Glutamatergic neuron (in vitro differentiated cells): ENCODE data around the gene SLC28A1. TPM values are rescaled to one million over a fixed set of nuclear protein-coding genes. Genes with fewer than 3 reads are reported as not detected.

Experiments
- DNase-seq: peaks from one replicate; pipeline ENCODE4 v3.0.0; 2022
- H3K27ac Mint-ChIP-seq: one replicate; pipeline ENCODE4 v1.8.0; 2020; ENCODE audit warnings: mild to moderate bottlenecking, mixed read lengths, inconsistent platforms; ENCODE audit not compliant: unreplicated experiment
- H3K27me3 Mint-ChIP-seq: one replicate; pipeline ENCODE4 v1.8.0; 2020; ENCODE audit warnings: mild to moderate bottlenecking, moderate library complexity, mixed read lengths, inconsistent platforms; ENCODE audit not compliant: unreplicated experiment
- H3K36me3 Mint-ChIP-seq: one replicate; pipeline ENCODE4 v1.8.0; 2020; ENCODE audit warnings: mild to moderate bottlenecking, mixed read lengths, inconsistent platforms; ENCODE audit not compliant: unreplicated experiment
- H3K4me1 Mint-ChIP-seq: one replicate; pipeline ENCODE4 v1.8.0; 2020; ENCODE audit warnings: mild to moderate bottlenecking, low read depth, mixed read lengths, inconsistent platforms; ENCODE audit not compliant: unreplicated experiment
- H3K4me3 Mint-ChIP-seq: one replicate; pipeline ENCODE4 v1.8.0; 2020; ENCODE audit warnings: mild to moderate bottlenecking, mixed read lengths, inconsistent platforms; ENCODE audit not compliant: unreplicated experiment
- H3K9me3 Mint-ChIP-seq: one replicate; pipeline ENCODE4 v1.8.0; 2020; ENCODE audit warnings: mild to moderate bottlenecking, moderate library complexity, mixed read lengths, inconsistent platforms; ENCODE audit not compliant: unreplicated experiment
- total RNA-seq: library from RNA; stranded (reverse); fragmentation: NEBNext Ultra II Directional; extraction: Animal tissue kit (Norgen Biotek cat#: 25700); gene quantifications from one replicate; pipeline ENCODE4 v1.2.1, GENCODE V29; 2021; ENCODE audit not compliant: unreplicated experiment
- TF ChIP-seq, protein P1 (sequence below): fragments of 200-600 bp; sonication (generic); IDR thresholded peaks from one replicate; pipeline ENCODE4 v1.5.0; 2021; ENCODE audit not compliant: partially characterized antibody, unreplicated experiment

SLC28A1 gene
- total RNA-seq, 1 donor from 2014 or later, result 0.25 TPM

DNA sequence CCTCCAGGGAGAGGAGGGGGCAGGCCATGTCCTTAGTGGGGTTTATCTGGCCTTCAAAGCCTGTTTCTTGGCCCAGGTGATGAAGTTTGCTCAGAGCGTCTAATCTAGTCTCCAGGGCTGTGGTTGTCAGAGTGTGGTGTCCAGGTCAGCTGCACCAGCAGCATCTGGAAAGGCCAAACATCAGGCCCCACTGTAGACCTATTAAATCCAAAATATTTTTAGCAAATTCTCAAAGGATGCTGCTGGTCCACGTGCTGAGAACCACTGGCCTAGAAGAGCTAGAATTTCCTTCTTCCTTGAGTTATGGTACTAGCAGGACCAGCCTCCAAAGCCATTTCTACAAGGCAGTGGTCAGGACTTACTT is 28.9 kb downstream of the SLC28A1 start:
- TF ChIP-seq, protein P1, sequence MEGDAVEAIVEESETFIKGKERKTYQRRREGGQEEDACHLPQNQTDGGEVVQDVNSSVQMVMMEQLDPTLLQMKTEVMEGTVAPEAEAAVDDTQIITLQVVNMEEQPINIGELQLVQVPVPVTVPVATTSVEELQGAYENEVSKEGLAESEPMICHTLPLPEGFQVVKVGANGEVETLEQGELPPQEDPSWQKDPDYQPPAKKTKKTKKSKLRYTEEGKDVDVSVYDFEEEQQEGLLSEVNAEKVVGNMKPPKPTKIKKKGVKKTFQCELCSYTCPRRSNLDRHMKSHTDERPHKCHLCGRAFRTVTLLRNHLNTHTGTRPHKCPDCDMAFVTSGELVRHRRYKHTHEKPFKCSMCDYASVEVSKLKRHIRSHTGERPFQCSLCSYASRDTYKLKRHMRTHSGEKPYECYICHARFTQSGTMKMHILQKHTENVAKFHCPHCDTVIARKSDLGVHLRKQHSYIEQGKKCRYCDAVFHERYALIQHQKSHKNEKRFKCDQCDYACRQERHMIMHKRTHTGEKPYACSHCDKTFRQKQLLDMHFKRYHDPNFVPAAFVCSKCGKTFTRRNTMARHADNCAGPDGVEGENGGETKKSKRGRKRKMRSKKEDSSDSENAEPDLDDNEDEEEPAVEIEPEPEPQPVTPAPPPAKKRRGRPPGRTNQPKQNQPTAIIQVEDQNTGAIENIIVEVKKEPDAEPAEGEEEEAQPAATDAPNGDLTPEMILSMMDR, result no peak
- Mint-ChIP-seq H3K27ac (no peak overlapping the region), H3K4me3 (no peak overlapping the region), H3K4me1 (peaks cover 22% of the 10 kb centered on the region), H3K27me3 (no peaks in the 10 kb centered on the region), H3K9me3 (peaks cover 3% of the 10 kb centered on the region), H3K36me3 (no peaks in the 10 kb centered on the region)
- no peak for DNase-seq

DNA sequence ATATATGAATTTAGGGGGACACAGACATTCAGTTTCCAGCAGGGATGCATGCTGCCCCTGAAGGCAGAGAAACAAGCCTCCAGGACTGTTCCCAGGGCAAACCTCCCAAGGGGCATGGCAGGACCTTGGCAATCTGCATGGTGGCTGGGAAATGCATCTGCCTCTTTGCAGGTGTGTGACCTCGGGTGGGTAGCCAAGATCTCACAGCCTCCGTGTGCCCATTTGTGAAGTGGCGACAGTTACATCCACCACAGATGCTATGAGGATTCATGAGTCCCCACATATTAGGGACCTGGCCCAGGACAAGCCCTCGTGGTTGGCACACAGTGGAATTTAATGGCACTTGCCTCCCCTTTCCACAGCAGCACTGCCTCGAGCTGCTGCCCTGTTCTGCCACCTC is 29.9 kb downstream of the SLC28A1 start:
- TF ChIP-seq, protein P1, result no peak
- H3K27me3 Mint-ChIP-seq, result peaks cover 5% of the 10 kb centered on the region
- H3K9me3 Mint-ChIP-seq, result peaks cover 3% of the 10 kb centered on the region
- H3K36me3 Mint-ChIP-seq, result no peaks in the 10 kb centered on the region
- H3K4me3 Mint-ChIP-seq, result no peak overlapping the region
- peaks cover 17% of the 10 kb centered on the region for H3K4me1 Mint-ChIP-seq
- H3K27ac Mint-ChIP-seq, result no peak overlapping the region
- DNase-seq, result no peak

DNA sequence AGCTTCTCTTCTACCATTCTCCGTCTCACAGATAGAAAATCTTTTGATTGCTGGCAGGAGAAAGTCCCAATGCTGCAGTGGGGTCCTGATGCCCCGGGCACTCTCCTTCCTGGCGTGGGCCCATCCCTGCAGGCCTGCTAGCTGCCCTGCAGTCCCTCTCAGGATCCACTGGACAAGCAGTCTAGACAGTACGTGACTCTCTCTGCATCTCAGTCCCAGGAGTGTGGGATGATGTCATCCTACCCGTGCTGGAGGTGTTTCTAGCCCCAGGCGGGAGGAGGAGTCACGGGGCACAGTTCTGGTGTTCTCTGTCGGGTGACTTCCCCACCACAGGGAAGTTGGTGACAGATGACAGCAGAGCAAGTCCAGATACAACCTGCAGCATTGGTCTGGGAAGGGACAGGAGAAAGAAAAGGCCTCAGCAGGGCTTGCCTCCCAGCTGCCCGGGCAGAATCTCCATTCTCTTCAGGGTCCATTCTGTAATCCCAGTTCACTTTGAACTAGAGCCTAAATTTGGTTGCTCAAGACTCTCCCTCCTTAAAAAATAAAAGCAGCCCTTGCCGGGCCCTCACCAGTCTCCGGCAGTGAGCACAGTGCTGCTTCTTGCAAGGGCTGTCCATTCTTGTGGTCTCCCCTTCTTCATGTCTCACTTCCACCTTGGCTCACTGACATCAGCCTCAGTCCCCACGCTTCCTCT is 30.6 kb downstream of the SLC28A1 start:
- Mint-ChIP-seq H3K27me3 (peaks cover 7% of the 10 kb centered on the region), H3K27ac (peak overlapping the region; percentile 69), H3K4me1 (peaks cover 15% of the 10 kb centered on the region), H3K36me3 (no peaks in the 10 kb centered on the region), H3K9me3 (peaks cover 3% of the 10 kb centered on the region), H3K4me3 (peak overlapping the region; percentile 65)
- peak; percentile 78 for DNase-seq
- TF ChIP-seq, protein P1, result no peak

DNA sequence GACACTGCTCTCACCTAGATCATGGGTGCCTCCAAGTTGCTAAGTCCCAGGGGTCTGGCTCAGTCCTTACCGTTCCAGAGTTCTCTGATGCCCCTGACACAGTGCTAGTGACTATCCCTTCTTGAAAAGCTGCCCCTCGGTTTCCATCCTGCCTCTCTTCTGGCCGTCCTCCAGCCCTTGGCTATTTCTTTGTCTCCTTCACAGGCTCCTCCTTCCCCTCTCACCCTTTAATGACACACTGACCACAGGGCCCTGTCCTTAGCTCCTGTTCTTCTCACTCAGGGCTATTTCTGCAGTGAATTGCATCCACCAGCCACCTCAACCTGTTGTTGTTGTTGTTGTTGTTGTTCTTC is 31.1 kb downstream of the SLC28A1 start:
- Mint-ChIP-seq H3K4me3 (peak overlapping the region; percentile 65), H3K36me3 (no peaks in the 10 kb centered on the region), H3K9me3 (peaks cover 3% of the 10 kb centered on the region), H3K27ac (peak overlapping the region; percentile 69), H3K4me1 (peaks cover 15% of the 10 kb centered on the region), H3K27me3 (peaks cover 7% of the 10 kb centered on the region)
- TF ChIP-seq, protein P1, result no peak
- no peak for DNase-seq

DNA sequence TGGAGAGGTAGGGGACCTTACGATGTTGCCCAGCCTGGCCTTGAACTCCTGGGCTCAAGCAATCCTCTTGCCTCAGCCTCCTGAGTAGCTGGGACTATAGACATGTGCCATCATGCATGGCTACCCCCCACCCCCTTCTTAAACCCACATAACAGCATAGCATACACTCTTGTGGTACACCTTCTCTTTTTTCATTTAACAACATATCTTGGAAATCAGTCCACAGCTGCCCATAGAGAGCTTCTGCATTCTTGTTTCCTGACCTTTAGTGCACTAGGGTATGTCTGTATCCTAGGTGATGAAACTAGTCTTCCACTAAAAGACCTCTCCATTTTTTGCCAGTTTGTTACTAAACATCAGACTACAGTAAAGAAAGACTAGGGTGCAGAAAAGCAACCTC is 33.0 kb downstream of the SLC28A1 start:
- Mint-ChIP-seq H3K9me3 (peaks cover 3% of the 10 kb centered on the region), H3K4me3 (no peak overlapping the region), H3K27ac (no peak overlapping the region), H3K4me1 (peaks cover 19% of the 10 kb centered on the region), H3K27me3 (peaks cover 7% of the 10 kb centered on the region), H3K36me3 (no peaks in the 10 kb centered on the region)
- TF ChIP-seq, protein P1, result no peak
- no peak for DNase-seq
